Smooth muscle cell (in vitro differentiated cells): ENCODE results near the gene SMIM22. TPM values are rescaled to one million over a fixed set of nuclear protein-coding genes. Genes with fewer than 3 reads are reported as not detected.
A peak's percentile ranks its signal among the peaks of the same experiment; 100 is the strongest.

Experiments used
- DNase-seq: peaks from one replicate; lab custom pipeline; 2025; ENCODE audit not compliant: unreplicated experiment; lab: John Stamatoyannopoulos, UW
- H2AFZ ChIP-seq: fragments of 200-600 bp; sonication (generic); 2 replicates; pipeline ENCODE4 v1.6.0; 2016; ENCODE audit warnings: antibody characterized with exemption, low read depth, mild to moderate bottlenecking
- H3F3A ChIP-seq: fragments of 200-600 bp; sonication (generic); 2 replicates; pipeline ENCODE4 v1.6.0; 2017; ENCODE audit warnings: antibody characterized with exemption, low read depth
- H3K27ac ChIP-seq: fragments of 200-600 bp; sonication (generic); 2 replicates; pipeline ENCODE4 v1.5.1; 2016; ENCODE audit warnings: low read depth, mild to moderate bottlenecking
- H3K27me3 ChIP-seq: fragments of 200-600 bp; sonication (generic); 2 replicates; pipeline ENCODE4 v1.6.1; 2016; ENCODE audit warnings: low read depth, mild to moderate bottlenecking
- H3K36me3 ChIP-seq: fragments of 200-600 bp; sonication (generic); 2 replicates; pipeline ENCODE4 v1.5.1; 2016; ENCODE audit warnings: low read depth
- H3K4me1 ChIP-seq: fragments of 200-600 bp; sonication (generic); 2 replicates; pipeline ENCODE4 v1.5.1; 2016; ENCODE audit warnings: low read depth
- H3K4me2 ChIP-seq: fragments of 200-600 bp; sonication (generic); 2 replicates; pipeline ENCODE4 v1.6.0; 2016; ENCODE audit warnings: mild to moderate bottlenecking
- H3K4me3 ChIP-seq: fragments of 200-600 bp; sonication (generic); 2 replicates; pipeline ENCODE4 v1.5.1; 2016; ENCODE audit warnings: mild to moderate bottlenecking
- H3K79me2 ChIP-seq: fragments of 200-600 bp; sonication (generic); 2 replicates; pipeline ENCODE4 v1.6.0; 2016; ENCODE audit warnings: low read depth, mild to moderate bottlenecking
- H3K9ac ChIP-seq: fragments of 200-600 bp; sonication (generic); 2 replicates; pipeline ENCODE4 v1.6.0; 2016; ENCODE audit warnings: low read depth
- H3K9me3 ChIP-seq: fragments of 200-600 bp; sonication (generic); replicated peaks from 2 replicates; pipeline ENCODE4 v1.5.1; 2016; ENCODE audit warnings: low read depth
- H4K20me1 ChIP-seq: fragments of 200-600 bp; sonication (generic); 2 replicates; pipeline ENCODE4 v1.6.0; 2016; ENCODE audit warnings: low read depth
- CTCF ChIP-seq: fragments of 200-600 bp; sonication (generic); IDR thresholded peaks from 2 replicates; pipeline ENCODE4 v1.5.1; 2017; ENCODE audit warnings: borderline replicate concordance, mild to moderate bottlenecking, antibody characterized with exemption; ENCODE audit not compliant: insufficient read depth, poor library complexity, severe bottlenecking
- WGBS: methylation state at CpG from one replicate; pipeline ENCODE4 v1.1.7; 2016; ENCODE audit warnings: low lambda C conversion rate; 5-methylcytosine and 5-hydroxymethylcytosine counted together
- polyA plus RNA-seq: library from polyadenylated mRNA; unstranded; fragments of >200 nt; fragmentation: Nextera tagmentation; extraction: Ambion mirVana; gene quantifications from 2 replicates; pipeline ENCODE4 v1.2.1, GENCODE V29; 2016
- total RNA-seq: library from RNA; depleted of rRNA; stranded (reverse); fragments of >200 nt; gene quantifications from 2 replicates; pipeline ENCODE4 v1.2.3, GENCODE V29; 2014

SMIM22 gene
- total and polyA plus RNA-seq, 2 experiments from 2014 or later, result 0.29 TPM; not detected in 1

DNA sequence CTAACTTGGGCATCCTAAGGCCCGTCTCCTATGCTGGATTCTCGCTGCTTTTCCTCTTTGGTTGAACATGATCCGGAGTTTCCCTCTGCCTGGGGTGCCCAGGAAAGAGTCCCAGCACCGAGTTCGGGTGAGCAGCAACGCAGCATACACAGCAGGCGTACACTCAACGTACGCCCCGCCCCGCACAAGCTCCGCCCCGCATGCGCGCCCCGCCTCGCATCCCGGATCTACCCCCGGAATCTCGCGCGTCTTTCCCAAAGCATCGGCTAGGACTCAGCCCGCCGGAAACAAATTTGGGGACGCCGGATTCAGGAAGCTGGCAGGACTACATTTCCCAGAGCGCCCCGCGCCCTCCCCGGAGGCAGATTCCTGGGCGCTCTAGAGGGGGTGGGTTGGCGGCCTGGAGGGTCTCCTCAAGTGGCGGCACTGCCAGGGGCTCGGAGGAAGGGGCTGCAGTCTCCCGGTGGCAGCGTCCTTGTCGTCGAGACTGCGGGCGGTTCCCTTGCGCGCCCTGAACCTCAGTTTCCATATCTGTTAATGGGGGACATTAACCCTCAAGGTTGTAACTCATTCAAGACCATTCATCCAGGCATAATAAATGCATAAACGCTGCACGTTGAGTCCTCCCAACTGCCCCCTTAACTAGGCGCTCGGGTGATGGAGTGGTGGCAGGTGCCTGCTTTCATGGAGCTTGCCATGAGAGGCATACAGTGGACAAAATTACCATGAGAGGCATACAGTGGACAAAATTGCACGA, 26.4 kb upstream of the SMIM22 start:
- peak overlapping the region; percentile 12 for H3K9ac ChIP-seq
- H3K9me3 ChIP-seq, result no peaks in the 10 kb centered on the region
- peaks cover 23% of the 10 kb centered on the region for H3K79me2 ChIP-seq
- DNase-seq, result peak; percentile 81
- whole genome bisulfite sequencing, result 5% methylated on average over 45 of the region's 48 CpGs
- peak overlapping the region; percentile 98 for H3K4me2 ChIP-seq
- no peaks in the 10 kb centered on the region for H3K36me3 ChIP-seq
- H3K4me3 ChIP-seq, result peak overlapping the region; percentile 57
- peak overlapping the region; percentile 54 for H3K27ac ChIP-seq
- peaks cover 9% of the 10 kb centered on the region for H3F3A ChIP-seq
- H2AFZ ChIP-seq, result peak overlapping the region; percentile 84
- H3K4me1 ChIP-seq, result peaks cover 14% of the 10 kb centered on the region
- no peaks in the 10 kb centered on the region for H3K27me3 ChIP-seq
- no peaks in the 10 kb centered on the region for H4K20me1 ChIP-seq
- no peak for TF ChIP-seq CTCF

- Histone ChIP-seq H3K27ac (no peak overlapping the region), H3K36me3 (no peaks in the 10 kb centered on the region), H3K9me3 (no peaks in the 10 kb centered on the region), H3K4me2 (peak overlapping the region; percentile 98), H3F3A (peaks cover 9% of the 10 kb centered on the region), H2AFZ (peak overlapping the region; percentile 84), H3K9ac (no peak overlapping the region), H4K20me1 (no peaks in the 10 kb centered on the region), H3K4me1 (peaks cover 14% of the 10 kb centered on the region), H3K4me3 (peak overlapping the region; percentile 57), H3K27me3 (no peaks in the 10 kb centered on the region), H3K79me2 (peaks cover 23% of the 10 kb centered on the region)
- no peak for DNase-seq
- TF ChIP-seq CTCF, result no peak
- WGBS, result 85% methylated on average over 7 of the region's 7 CpGs
Measured at GRCh38 chr16:4769306-4769638, 25.9 kb upstream of the SMIM22 start.

GRCh38 chr16:4771646-4772045, 23.5 kb upstream of the SMIM22 start:
- DNase-seq, result no peak
- Histone ChIP-seq H3F3A (peaks cover 9% of the 10 kb centered on the region), H3K4me2 (no peak overlapping the region), H2AFZ (no peak overlapping the region), H3K79me2 (peaks cover 3% of the 10 kb centered on the region), H3K27ac (no peak overlapping the region), H3K4me3 (no peak overlapping the region), H3K9me3 (no peaks in the 10 kb centered on the region), H4K20me1 (no peaks in the 10 kb centered on the region), H3K36me3 (no peaks in the 10 kb centered on the region), H3K9ac (no peak overlapping the region), H3K27me3 (no peaks in the 10 kb centered on the region), H3K4me1 (peaks cover 9% of the 10 kb centered on the region)
- WGBS, result 81% methylated on average over 3 of the region's 3 CpGs
- TF ChIP-seq CTCF, result no peak

GRCh38 chr16:4772351-4772750, 22.8 kb upstream of the SMIM22 start:
- Histone ChIP-seq H2AFZ (no peak overlapping the region), H3K27me3 (no peaks in the 10 kb centered on the region), H3K79me2 (no peaks in the 10 kb centered on the region), H3F3A (peaks cover 9% of the 10 kb centered on the region), H3K4me3 (no peak overlapping the region), H3K9ac (no peak overlapping the region), H3K4me2 (no peak overlapping the region), H3K27ac (no peak overlapping the region), H3K36me3 (no peaks in the 10 kb centered on the region), H3K9me3 (no peaks in the 10 kb centered on the region), H4K20me1 (no peaks in the 10 kb centered on the region), H3K4me1 (peaks cover 7% of the 10 kb centered on the region)
- WGBS, result 85% methylated on average over 5 of the region's 5 CpGs
- no peak for TF ChIP-seq CTCF
- no peak for DNase-seq
